ENCODE data around the gene SFXN4. TPM values are rescaled to one million over a fixed set of nuclear protein-coding genes. Genes with fewer than 3 reads are reported as not detected.
"Not testable (repeated sequence)": the region's sequence is repeated elsewhere in the genome, so short reads cannot be mapped to it uniquely, and the experiment has no call there.

The SFXN4 gene
- total RNA-seq, 1 experiment from 2014 or later = 72.9 TPM

- DNase-seq (ENCODE audit: low spot score) = no peak
- no peaks in the 10 kb centered on the region for H3K4me1 ChIP-seq (ENCODE audit: insufficient read depth, low read length, poor library complexity, severe bottlenecking)
- no peaks in the 10 kb centered on the region for H3K27me3 ChIP-seq (replicated peaks; ENCODE audit: insufficient read depth, low read depth, low read length, poor library complexity)
- no peak overlapping the region for H3K4me3 ChIP-seq (ENCODE audit: low read depth, low read length, poor library complexity, severe bottlenecking)
- no peaks in the 10 kb centered on the region for H3K9me3 ChIP-seq (ENCODE audit: low read depth, low read length, poor library complexity, severe bottlenecking)
- H3K27ac ChIP-seq (ENCODE audit: low read depth, low read length, poor library complexity, severe bottlenecking) = no peak overlapping the region
- intact Hi-C loops (cut with micrococcal nuclease; ENCODE audit: unreplicated experiment) = no loop called here
- ChIA-PET POLR2A (ENCODE audit: low non-redundant PET) (no interaction called here), CTCF (no interaction called here)
- no peak for TF ChIP-seq CTCF (conservative IDR thresholded peaks at IDR 0.05; ENCODE audit: low read depth, low read length)
- TF ChIP-seq EZH2 (IDR thresholded peaks at IDR 0.05; ENCODE audit: borderline replicate concordance, low read depth, low read length, poor library complexity, severe bottlenecking) = no peak
- H3K36me3 ChIP-seq (ENCODE audit: insufficient read depth, low read length, poor library complexity, severe bottlenecking) = peaks cover 64% of the 10 kb centered on the region
- no TSS peak for BruUV-seq (replicated peaks)
Measured at GRCh38 chr10:119153661-119154060, 11.9 kb downstream of the SFXN4 start.

GRCh38 chr10:119153041-119153440 is 12.5 kb downstream of the SFXN4 start:
- Histone ChIP-seq H3K9me3 (ENCODE audit: low read depth, low read length, poor library complexity, severe bottlenecking) (no peaks in the 10 kb centered on the region), H3K4me3 (ENCODE audit: low read depth, low read length, poor library complexity, severe bottlenecking) (no peak overlapping the region), H3K36me3 (ENCODE audit: insufficient read depth, low read length, poor library complexity, severe bottlenecking) (peaks cover 64% of the 10 kb centered on the region), H3K27me3 (replicated peaks; ENCODE audit: insufficient read depth, low read depth, low read length, poor library complexity) (no peaks in the 10 kb centered on the region), H3K4me1 (ENCODE audit: insufficient read depth, low read length, poor library complexity, severe bottlenecking) (no peaks in the 10 kb centered on the region), H3K27ac (ENCODE audit: low read depth, low read length, poor library complexity, severe bottlenecking) (no peak overlapping the region)
- BruUV-seq (replicated peaks) = no TSS peak
- ChIA-PET CTCF (no interaction called here), POLR2A (ENCODE audit: low non-redundant PET) (no interaction called here)
- intact Hi-C loops (cut with micrococcal nuclease; ENCODE audit: unreplicated experiment) = no loop called here
- no peak for DNase-seq (ENCODE audit: low spot score)
- no peak for TF ChIP-seq EZH2 (IDR thresholded peaks at IDR 0.05; ENCODE audit: borderline replicate concordance, low read depth, low read length, poor library complexity, severe bottlenecking)
- no peak for TF ChIP-seq CTCF (conservative IDR thresholded peaks at IDR 0.05; ENCODE audit: low read depth, low read length)

GRCh38 chr10:119151601-119152000 is 13.9 kb downstream of the SFXN4 start:
- H3K9me3 ChIP-seq (ENCODE audit: low read depth, low read length, poor library complexity, severe bottlenecking); intact Hi-C loops (cut with micrococcal nuclease; ENCODE audit: unreplicated experiment); CTCF ChIA-PET; H3K27me3 ChIP-seq (replicated peaks; ENCODE audit: insufficient read depth, low read depth, low read length, poor library complexity); H3K4me1 ChIP-seq (ENCODE audit: insufficient read depth, low read length, poor library complexity, severe bottlenecking); DNase-seq (ENCODE audit: low spot score); H3K4me3 ChIP-seq (ENCODE audit: low read depth, low read length, poor library complexity, severe bottlenecking); POLR2A ChIA-PET (ENCODE audit: low non-redundant PET); H3K27ac ChIP-seq (ENCODE audit: low read depth, low read length, poor library complexity, severe bottlenecking); BruUV-seq (replicated peaks): not testable (repeated sequence)
- H3K36me3 ChIP-seq (ENCODE audit: insufficient read depth, low read length, poor library complexity, severe bottlenecking) = peaks cover 65% of the 10 kb centered on the region

- H3K9me3 ChIP-seq (ENCODE audit: low read depth, low read length, poor library complexity, severe bottlenecking) = no peaks in the 10 kb centered on the region
- no peaks in the 10 kb centered on the region for H3K4me1 ChIP-seq (ENCODE audit: insufficient read depth, low read length, poor library complexity, severe bottlenecking)
- CTCF ChIA-PET = no interaction called here
- no TSS peak for BruUV-seq (replicated peaks)
- intact Hi-C loops (cut with micrococcal nuclease; ENCODE audit: unreplicated experiment) = no loop called here
- no peaks in the 10 kb centered on the region for H3K27me3 ChIP-seq (replicated peaks; ENCODE audit: insufficient read depth, low read depth, low read length, poor library complexity)
- DNase-seq (ENCODE audit: low spot score) = peak; percentile 26
- H3K36me3 ChIP-seq (ENCODE audit: insufficient read depth, low read length, poor library complexity, severe bottlenecking) = peaks cover 55% of the 10 kb centered on the region
- no peak overlapping the region for H3K4me3 ChIP-seq (ENCODE audit: low read depth, low read length, poor library complexity, severe bottlenecking)
- H3K27ac ChIP-seq (ENCODE audit: low read depth, low read length, poor library complexity, severe bottlenecking) = no peak overlapping the region
- POLR2A ChIA-PET (ENCODE audit: low non-redundant PET) = no interaction called here
- peak; percentile 46 for TF ChIP-seq CTCF (conservative IDR thresholded peaks at IDR 0.05; ENCODE audit: low read depth, low read length)
- TF ChIP-seq EZH2 (IDR thresholded peaks at IDR 0.05; ENCODE audit: borderline replicate concordance, low read depth, low read length, poor library complexity, severe bottlenecking) = no peak
Measured at GRCh38 chr10:119149729-119150128, 15.8 kb downstream of the SFXN4 start.
